Stomach (tissue), 9 donors: ENCODE data around the gene STK32C. TPM values are rescaled to one million over a fixed set of nuclear protein-coding genes. Genes with fewer than 3 reads are reported as not detected.

Experiments used
- DNase-seq, 2 donors: peaks; one replicate each; pipeline versions ENCODE4 v3.0.0 to v3.0.0-alpha.2; 2013 to 2019
- H3K27ac ChIP-seq, 5 donors: fragments of 200-600 bp in 4 of 5; sonication (generic) in 4 of 5; one replicate each; pipeline ENCODE4 v1.5.1; 2013 to 2019; ENCODE audit warnings: mild to moderate bottlenecking in 1 of 5, moderate library complexity in 1 of 5
- H3K27me3 ChIP-seq, 3 donors: fragments of 200-600 bp; sonication (generic); one replicate each; pipeline ENCODE4 v1.5.1; 2017 to 2019; ENCODE audit warnings: mixed run types in 1 of 3
- H3K36me3 ChIP-seq, 4 donors: fragments of 200-600 bp; sonication (generic); 1 replicate in 3 of 4; 2 replicates in 1 of 4; pipeline ENCODE4 v1.5.1; 2016 to 2019
- H3K4me1 ChIP-seq, 4 donors: fragments of 200-600 bp; sonication (generic); one replicate each; pipeline ENCODE4 v1.5.1; 2016 to 2019
- H3K4me3 ChIP-seq, 4 donors: fragments of 200-600 bp; sonication (generic) in 3 of 4; one replicate each; pipeline ENCODE4 v1.5.1; 2016 to 2019; ENCODE audit warnings: mild to moderate bottlenecking in 1 of 4
- H3K9me3 ChIP-seq, 4 donors: fragments of 200-600 bp; sonication (generic); one replicate each; pipeline ENCODE4 v1.5.1; 2016 to 2019
- CTCF ChIP-seq, 7 experiments: fragments of 450-650 bp in 4 of 7; fragments of 200-600 bp in 3 of 7; sonication (generic) in 3 of 7; IDR thresholded peaks; one replicate each; pipeline ENCODE4 v1.5.1; 2016 to 2019; ENCODE audit warnings: antibody characterized with exemption in 7 of 7, control low read depth in 2 of 7, mild to moderate bottlenecking in 1 of 7
- EP300 ChIP-seq: sonication (generic); formaldehyde crosslinking; IDR thresholded peaks from one replicate; pipeline ENCODE4 v1.6.1; 2017; ENCODE audit warnings: antibody characterized with exemption
- POLR2A ChIP-seq, 4 donors: fragments of 450-650 bp; IDR thresholded peaks; one replicate each; pipeline ENCODE4 v1.6.1; 2016; ENCODE audit warnings: antibody characterized with exemption in 4 of 4, control low read depth in 2 of 4, mild to moderate bottlenecking in 1 of 4, moderate library complexity in 1 of 4
- POLR2AphosphoS5 ChIP-seq, 3 donors: sonication (generic); formaldehyde crosslinking; IDR thresholded peaks; one replicate each; pipeline ENCODE4 v1.6.1; 2016; ENCODE audit warnings: antibody characterized with exemption in 3 of 3
- WGBS, 5 donors: extraction: QIAGEN DNeasy Blood & Tissue Kit in 3 of 5; methylation state at CpG; one replicate each; pipeline versions ENCODE4 v1.1.5 to v1.1.7; 2013 to 2018; 5-methylcytosine and 5-hydroxymethylcytosine counted together
- intact Hi-C: fragments of 100-400 bp; cut with DNase I; formaldehyde crosslinking; loops from one replicate; pipeline ENCODE4 v1.15.1; 2023; ENCODE audit warnings: low total_unique reads
- polyA plus RNA-seq, 3 donors: library from polyadenylated mRNA; stranded (reverse); fragments of 200-250 nt; gene quantifications; one replicate each; pipeline ENCODE4 v1.2.3, GENCODE V29; 2013
- total RNA-seq, 5 donors: library from RNA; depleted of rRNA; stranded (reverse); fragments of >200 nt; gene quantifications; one replicate each; pipeline versions ENCODE4 v1.1.0 to v1.2.3, GENCODE V29; 2014 to 2016
- donor health status: healthy with polysubstance abuse.
- donor health status: Bipolar disorder and iron deficiency.
- donor health status: healthy.

STK32C gene
- total and polyA plus RNA-seq, 8 donors = 1.6 to 71.0 (median 7.9) TPM; not detected in 1

GRCh38 chr10:132252412-132252811 lies 55.3 kb downstream of the STK32C start:
- DNase-seq = no peak
- Histone ChIP-seq H3K36me3 (no peaks in the 10 kb centered on the region), H3K4me1 (peaks cover 6 to 14% (median 9%) of the 10 kb centered on the region in 4 donors), H3K27me3 (peaks cover 0 to 11% (median 0%) of the 10 kb centered on the region in 3 donors), H3K27ac (no peak overlapping the region), H3K9me3 (no peaks in the 10 kb centered on the region), H3K4me3 (no peak overlapping the region)
- intact Hi-C loops = no loop called here
- TF ChIP-seq CTCF (IDR thresholded peaks at IDR 0.05) = no peak
- TF ChIP-seq EP300 = no peak
- TF ChIP-seq POLR2A (IDR thresholded peaks at IDR 0.05) = no peak
- TF ChIP-seq POLR2AphosphoS5 (IDR thresholded peaks at IDR 0.05) = no peak
- WGBS, 5 donors = 88 to 93% (median 91%) methylated on average over 17 of the region's 17 CpGs

GRCh38 chr10:132251928-132252327 lies 55.8 kb downstream of the STK32C start:
- Histone ChIP-seq H3K4me1 (peaks cover 6 to 14% (median 9%) of the 10 kb centered on the region in 4 donors), H3K27ac (no peak overlapping the region), H3K36me3 (no peaks in the 10 kb centered on the region), H3K27me3 (peaks cover 0 to 11% (median 0%) of the 10 kb centered on the region in 3 donors), H3K4me3 (no peak overlapping the region), H3K9me3 (no peaks in the 10 kb centered on the region)
- DNase-seq = no peak
- TF ChIP-seq POLR2AphosphoS5 (IDR thresholded peaks at IDR 0.05) (no peak), POLR2A (IDR thresholded peaks at IDR 0.05) (no peak), EP300 (no peak), CTCF (IDR thresholded peaks at IDR 0.05) (no peak)
- WGBS, 5 donors = 87 to 97% (median 95%) methylated on average over 3 to 6 of the region's 6 CpGs
- intact Hi-C loops = no loop called here

GRCh38 chr10:132250481-132251475 lies 57.0 kb downstream of the STK32C start:
- intact Hi-C loops = no loop called here
- H3K27ac ChIP-seq = no peak overlapping the region
- H3K4me1 ChIP-seq = peaks cover 6 to 14% (median 9%) of the 10 kb centered on the region in 4 donors
- H3K27me3 ChIP-seq = peaks cover 0 to 11% (median 0%) of the 10 kb centered on the region in 3 donors
- no peaks in the 10 kb centered on the region for H3K9me3 ChIP-seq
- no peak overlapping the region for H3K4me3 ChIP-seq
- H3K36me3 ChIP-seq = no peaks in the 10 kb centered on the region
- DNase-seq = no peak
- TF ChIP-seq POLR2AphosphoS5 (IDR thresholded peaks at IDR 0.05) = no peak
- no peak for TF ChIP-seq CTCF (IDR thresholded peaks at IDR 0.05)
- TF ChIP-seq POLR2A (IDR thresholded peaks at IDR 0.05) = no peak
- no peak for TF ChIP-seq EP300
- 76 to 88% (median 80%) methylated on average over 22 to 29 of the region's 30 CpGs for WGBS, 5 donors

DNA sequence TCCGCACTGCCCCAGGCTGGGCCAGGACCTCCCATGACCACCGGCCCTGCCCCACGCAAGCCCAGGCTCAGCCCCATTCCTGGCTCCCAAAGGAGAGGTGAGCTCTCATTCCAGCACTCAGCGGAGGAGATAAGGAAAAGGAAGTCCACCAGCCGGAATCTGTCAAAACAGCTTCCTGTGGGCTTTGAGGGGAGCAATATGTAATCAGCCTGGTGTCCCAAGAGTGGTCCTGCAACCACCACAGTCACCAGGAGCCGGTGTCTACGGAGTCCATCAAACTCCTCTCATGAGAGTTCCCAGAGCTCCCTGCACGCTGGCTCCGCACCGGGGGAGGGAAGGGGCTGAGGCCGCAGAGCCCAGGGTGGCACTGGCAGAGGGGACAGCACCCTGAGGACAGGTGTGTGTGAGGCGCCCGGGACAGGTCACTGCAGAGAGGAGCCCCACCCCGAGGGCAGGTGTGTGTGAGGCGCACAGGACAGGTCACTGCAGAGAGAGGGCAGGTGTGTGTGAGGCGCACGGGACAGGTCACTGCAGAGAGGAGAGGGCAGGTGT lies 57.9 kb downstream of the STK32C start:
- 62 to 72% (median 70%) methylated on average over 9 to 17 of the region's 17 CpGs for WGBS, 5 donors
- peaks cover 0 to 11% (median 0%) of the 10 kb centered on the region in 3 donors for H3K27me3 ChIP-seq
- DNase-seq = no peak
- no peaks in the 10 kb centered on the region for H3K36me3 ChIP-seq
- H3K4me3 ChIP-seq = no peak overlapping the region
- intact Hi-C loops = no loop called here
- H3K4me1 ChIP-seq = peaks cover 6 to 14% (median 9%) of the 10 kb centered on the region in 4 donors
- TF ChIP-seq POLR2AphosphoS5 (IDR thresholded peaks at IDR 0.05) = no peak
- TF ChIP-seq CTCF (IDR thresholded peaks at IDR 0.05) = no peak
- no peak for TF ChIP-seq EP300
- no peak for TF ChIP-seq POLR2A (IDR thresholded peaks at IDR 0.05)
- H3K27ac ChIP-seq = no peak overlapping the region
- no peaks in the 10 kb centered on the region for H3K9me3 ChIP-seq
